Anterior cingulate cortex (tissue), 58 donors: ENCODE data around the gene CNN2.

Source experiments
- DNase-seq, 58 donors: peaks; one replicate each; lab custom pipeline; 2025; lab: John Stamatoyannopoulos, UW

The CNN2 gene

DNA sequence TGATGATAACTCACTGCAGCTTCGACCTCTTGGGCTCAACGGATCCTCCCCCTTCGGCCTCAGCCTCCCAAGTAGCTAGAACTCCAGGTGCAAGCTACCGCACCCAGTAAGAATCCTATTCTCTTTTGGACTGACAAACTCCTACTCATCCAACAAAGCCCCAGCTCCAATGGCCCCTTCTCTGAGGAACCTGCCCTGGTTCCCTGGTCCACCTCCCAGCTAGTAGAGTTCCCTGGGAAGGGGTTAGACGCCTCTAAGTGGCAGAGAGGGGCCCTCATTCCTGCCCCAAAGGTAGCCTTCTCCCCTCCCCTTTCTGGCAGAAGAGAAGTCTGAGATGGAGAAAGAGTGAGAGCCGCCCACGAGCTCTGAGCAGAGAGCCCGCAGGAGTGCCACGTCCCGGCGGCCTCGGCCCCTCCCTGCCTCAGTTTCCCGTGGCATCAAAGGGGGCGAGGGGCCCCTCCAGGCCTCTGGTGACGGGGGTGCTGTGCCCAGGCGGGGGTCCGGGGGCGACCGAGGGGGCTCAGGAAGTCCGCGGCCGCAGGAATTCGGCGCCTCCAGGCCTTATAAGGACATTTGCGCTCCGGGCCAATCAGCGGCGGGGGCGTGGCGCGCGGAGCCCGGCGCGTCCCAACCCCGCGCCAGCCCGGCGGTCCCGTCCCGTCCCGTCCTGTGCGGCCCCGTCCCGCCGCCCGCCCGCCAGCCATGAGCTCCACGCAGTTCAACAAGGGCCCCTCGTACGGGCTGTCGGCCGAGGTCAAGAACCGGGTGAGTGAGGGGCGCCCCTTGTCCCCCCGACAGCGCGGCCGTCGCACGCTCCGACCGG lies at the start of gene CNN2:
CNN2 (plus strand) TSS at position 649 of the 823 bp plus-strand sequence; CDS start at position 703, 54 bp downstream.
- peak in 4 of 58 donors; percentile 13 to 36 (median 24) for DNase-seq

DNA sequence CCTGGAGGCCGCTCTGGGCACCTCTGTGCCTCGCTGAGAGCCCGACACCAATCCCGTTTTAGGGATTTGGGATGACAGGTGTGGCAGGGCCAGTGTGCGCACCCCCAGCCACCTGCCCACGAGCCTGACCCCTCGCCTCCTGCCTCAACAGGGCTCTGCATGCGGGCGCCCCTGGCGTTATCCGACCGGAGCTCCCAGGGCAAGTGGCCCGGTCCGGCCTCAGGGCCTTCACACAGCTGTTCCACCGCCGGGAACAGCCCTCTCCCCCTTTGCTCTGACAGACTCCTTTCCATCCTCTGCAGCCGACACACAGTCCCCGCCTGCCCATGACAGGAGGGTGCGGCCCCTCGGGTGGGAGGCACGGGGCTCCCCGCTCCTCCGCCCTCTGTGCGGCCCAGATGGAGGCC lies 49.3 kb upstream of the CNN2 start:
- DNase-seq: no peak

DNA sequence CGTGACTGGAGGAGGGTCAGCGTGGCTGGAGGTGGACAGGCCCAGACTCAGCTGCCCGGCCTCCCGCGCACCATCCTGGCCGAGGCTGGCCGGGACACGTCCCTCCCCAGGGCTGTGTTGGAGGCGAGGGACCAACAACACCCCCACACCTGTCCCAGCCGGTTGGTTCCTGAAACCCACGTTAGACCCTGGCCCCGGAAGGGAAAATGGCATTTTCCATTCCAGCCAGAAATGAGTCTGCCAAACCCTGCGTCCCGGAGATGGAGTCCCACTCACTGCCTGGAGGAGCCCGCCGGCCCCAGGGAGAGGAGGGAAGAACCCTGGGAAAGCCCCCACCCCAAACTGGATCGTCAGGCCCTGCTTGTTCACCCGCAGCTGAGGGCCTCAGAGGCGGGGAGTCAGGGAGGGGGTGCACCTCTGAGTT lies 47.1 kb upstream of the CNN2 start:
- no peak for DNase-seq

DNA sequence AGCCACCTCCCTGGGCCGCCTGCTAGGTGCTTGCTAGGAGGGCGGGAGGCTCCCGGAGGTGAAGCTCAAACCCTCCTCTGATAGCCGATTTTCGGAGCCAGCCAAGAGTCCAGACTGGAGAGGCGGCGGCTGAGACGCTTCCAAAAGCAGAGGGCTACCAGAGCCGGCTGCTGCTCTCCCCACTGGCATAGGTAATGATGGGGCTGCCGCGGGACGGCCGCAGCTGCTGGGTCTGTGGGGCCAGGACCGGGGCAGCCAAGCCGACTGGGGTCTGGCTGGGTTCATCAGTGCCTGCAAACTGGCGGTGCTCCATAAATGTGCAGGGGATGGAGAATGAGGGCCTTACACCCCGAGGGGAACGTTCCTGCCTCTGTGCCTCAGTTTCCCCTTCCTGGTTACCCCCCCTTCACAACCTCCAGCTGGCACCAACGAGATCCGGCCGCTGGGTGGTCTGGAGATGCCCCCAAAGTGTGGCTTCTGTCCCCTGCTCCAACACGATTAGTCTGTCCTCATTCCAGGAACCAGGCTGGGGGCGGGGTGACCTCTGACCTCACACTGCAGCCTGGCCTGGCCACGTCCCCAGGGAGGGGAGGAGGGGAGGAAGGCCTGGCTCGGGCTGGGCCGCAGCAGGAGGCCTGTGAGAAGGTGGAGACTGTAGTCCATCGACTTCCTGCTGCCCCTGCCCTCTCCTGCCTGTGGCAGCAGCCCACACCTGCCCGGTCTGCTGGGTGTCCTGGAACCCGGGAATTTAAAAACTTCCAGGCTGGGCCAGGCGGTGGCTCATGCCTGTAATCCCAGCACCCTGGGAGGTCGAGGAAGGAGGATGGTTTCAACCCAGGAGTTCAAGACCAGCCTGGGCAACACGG lies 46.0 kb upstream of the CNN2 start:
- no peak for DNase-seq

DNA sequence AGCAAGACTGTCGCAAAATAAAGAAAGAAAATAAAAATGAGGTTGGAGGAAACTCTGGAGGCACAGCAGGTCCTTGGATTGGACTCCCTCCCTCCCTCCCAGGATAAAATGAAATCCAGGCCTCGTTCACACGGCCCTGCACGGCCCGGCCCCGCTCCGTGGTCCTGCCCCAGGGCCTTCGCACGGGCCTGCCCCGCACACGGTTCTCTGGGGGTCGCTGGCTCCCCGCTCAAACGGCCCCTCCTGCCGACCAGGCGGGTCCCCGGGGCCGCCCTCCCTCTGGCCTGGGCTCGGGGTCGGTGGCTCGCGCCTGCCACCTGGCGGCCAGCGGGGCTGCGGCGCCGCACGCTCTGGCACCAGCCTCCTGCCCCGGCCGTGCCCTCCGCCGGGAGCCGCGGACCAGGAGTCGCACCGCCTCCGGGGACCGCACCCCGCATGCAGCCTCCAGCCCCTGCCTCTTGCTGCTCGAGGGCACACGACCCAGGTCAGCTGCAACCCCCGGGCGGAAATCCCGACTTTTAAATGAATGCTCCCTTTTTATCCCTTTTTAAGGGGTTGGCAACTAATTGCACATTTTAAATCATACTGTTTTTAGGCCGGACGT lies 43.7 kb upstream of the CNN2 start:
- DNase-seq: peak in 53 of 58 donors; percentile 3 to 73 (median 49)

DNA sequence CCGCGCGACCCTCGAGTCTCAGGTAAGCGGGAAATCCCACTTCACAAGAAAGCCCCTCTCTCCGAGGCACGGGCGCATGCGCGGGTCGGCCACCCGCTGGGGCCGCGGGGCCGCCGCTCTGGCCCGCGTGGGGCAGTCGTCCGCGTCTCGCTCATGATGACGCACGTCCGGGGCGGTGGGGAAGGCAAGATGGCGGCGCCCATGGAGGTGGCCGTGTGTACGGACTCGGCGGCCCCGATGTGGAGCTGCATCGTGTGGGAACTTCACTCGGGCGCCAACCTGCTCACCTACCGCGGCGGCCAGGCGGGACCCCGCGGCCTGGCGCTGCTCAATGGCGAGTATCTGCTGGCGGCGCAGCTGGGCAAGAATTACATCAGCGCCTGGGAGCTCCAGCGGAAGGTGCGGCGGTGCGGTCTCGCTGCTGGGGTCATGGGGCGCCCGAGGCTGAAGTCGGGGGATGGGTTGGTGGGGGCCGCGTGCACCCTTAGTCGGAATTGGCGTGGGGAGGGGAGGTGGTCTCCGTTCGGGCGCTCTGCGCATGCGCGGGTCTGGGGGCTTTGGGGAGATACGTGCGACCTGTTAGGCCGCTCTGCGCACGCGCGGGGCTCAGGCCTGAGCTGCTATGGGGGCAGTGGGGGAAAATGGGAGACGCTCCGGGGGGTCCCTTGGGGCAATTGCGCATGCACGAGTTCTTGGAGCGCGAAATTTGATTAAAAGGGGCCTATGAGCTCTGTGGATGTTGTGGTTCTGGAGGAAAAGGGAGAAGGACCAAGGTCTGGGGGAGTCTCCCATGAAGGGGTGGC lies 42.0 kb upstream of the CNN2 start, which contains the start of gene WDR18:
WDR18 (plus strand) TSS at position 181 of the 803 bp plus-strand sequence; CDS start at position 190, 9 bp downstream.
- peak; percentile 57 to 96 (median 89) for DNase-seq

DNA sequence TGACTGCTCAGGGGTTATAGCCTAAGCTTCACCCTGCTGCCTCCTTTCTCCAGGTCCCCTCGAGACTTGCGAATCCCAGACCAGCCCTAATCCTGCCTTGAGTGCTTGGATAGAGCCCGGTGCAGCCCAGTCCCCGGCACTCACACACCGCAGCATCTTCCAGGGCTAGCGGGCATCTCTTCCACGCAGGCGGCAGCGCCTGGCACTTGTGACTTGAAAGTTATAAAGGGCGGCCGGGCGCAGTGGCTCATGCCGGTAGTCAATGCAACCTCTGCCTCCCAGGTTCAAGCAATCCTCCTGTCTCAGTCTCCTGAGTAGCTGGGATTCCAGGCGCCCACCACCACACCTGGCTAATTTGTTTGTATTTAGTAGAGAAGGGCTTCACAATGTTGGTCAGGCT lies 40.3 kb upstream of the CNN2 start:
- no peak for DNase-seq

DNA sequence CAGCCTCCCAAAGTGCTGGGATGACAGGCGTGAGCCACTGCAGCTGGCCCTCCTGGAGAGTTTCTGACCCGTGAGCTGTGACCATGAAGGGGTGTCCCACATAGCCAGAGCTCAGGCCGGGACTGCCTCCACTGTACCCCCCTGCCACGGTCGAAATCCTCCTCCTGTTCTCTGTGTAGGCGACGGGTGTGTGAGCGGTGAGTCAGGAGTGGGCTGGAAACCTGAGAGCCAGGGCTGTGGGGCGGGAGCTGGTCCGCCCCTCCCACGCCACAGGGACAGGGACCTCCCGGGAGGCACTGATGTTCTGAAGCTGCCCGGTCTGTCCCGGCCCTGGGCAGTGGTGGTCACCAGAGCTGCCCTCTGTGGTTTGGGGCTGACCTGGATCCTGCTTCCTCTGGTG lies 38.3 kb upstream of the CNN2 start:
- DNase-seq: no peak

DNA sequence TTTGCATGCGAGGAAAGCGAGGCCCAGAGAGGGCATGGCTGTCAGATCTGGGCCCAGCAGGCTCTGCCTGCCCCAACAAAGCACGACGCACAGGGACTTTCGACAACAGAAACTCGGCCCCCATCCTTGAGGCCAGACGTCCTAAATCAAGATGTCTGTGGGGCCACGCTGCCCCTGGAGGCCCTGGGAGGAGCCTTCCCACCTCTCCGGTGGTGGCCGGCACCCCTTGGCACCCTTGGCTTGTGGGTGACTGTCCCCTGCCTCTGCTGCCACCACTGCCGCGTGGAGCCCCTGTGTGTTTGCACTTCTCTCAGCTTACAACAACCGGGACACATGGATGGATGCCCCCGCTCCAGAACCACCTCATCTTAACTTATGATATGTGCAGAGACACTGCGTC lies 37.9 kb upstream of the CNN2 start:
- no peak for DNase-seq

DNA sequence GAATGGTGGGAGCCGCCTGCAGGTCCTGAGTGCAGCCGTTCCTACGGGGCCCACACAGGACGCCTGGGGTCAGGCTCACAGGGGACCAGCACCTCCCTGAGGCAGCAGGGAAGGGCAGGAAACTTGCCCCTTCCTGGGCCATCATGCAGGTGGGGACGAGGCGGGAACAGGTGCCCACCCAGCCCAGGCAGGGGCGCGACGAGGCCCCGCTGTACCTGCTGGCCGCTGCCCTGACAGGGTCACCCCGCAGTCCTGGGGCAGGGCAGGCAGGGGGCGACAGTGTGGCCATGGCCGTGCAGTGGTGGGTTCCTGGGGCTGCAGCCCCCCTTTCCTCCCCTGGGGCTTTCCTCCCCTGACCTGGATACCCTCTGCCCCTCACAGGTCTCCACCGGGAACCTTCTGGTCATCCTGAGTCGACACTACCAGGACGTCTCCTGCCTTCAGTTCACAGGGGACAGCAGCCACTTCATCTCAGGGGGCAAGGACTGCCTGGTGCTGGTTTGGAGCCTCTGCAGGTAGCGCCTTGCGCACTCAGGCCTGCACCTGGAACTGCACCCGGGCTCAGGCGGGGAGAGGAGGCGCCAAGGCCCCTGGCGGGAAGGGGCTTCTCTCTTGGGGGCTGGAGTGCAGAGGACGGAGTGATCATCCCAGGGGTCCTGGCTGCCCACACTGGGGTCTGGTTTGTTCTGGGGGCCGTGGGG lies 36.9 kb upstream of the CNN2 start:
- no peak for DNase-seq

DNA sequence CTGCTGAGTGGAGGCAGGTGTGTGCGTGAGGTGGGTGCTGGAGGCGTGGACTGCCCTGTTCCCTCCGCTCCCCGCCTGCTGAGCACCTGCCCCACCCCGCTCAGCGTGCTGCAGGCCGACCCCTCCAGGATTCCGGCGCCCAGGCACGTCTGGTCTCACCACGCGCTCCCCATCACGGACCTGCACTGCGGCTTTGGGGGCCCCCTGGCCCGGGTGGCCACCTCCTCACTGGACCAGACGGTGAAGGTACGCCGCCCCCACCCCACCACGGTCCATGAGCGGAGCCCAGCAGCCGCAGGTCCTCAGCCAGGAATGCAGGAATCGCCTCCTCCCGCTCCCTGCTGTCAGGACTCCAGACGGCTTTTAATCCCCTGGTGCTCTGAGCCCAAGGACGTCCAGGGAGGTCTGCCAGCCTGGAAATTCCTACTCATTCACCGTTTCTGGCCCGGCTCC lies 36.3 kb upstream of the CNN2 start:
- DNase-seq: no peak

DNA sequence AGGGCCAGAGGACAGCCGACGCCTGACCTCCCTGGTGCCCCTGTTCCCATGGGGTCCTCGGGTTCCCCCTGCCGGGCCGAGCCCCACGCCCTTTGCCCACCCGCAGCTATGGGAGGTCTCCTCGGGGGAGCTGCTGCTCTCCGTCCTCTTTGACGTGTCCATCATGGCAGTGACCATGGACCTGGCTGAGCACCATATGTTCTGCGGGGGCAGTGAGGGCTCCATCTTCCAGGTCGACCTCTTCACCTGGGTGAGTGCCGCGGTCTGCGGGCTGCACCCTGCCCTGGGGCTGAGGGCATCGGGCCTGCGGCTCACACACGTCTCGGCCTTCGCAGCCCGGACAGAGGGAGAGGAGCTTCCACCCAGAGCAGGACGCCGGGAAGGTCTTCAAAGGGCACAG lies 35.7 kb upstream of the CNN2 start:
- no peak for DNase-seq

DNA sequence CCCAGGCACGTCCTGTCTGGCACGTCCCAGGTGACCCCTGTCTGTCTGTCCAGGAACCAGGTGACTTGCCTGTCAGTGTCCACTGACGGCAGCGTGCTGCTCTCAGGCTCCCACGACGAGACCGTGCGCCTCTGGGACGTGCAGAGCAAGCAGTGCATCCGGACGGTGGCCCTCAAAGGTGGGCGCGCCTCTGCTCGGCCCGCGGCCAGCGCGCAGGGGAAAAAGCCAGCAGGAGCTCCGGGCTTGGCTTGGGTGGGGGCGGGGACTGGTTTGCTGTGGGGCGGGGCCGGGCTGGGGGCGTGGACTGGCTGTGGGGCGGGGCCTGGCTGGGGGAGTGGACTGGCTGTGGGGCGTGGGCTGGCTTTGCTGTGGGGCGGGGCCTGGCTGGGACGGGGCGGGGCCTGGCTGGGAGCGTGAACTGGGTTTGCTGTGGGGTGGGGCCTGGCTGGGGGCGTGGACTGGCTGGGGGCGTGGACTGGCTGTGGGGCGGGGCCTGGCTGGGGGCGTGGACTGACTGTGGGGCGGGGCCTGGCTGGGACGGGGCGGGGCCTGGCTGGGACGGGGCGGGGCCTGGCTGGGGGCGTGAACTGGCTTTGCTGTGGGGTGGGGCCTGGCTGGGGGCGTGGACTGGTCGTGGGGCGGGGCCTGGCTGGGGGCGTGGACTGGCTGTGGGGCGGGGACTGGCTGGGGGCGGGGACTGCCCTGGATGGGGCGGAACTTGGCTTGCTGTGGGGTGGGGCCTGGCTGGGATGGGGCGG lies 35.1 kb upstream of the CNN2 start:
- DNase-seq: peak in 2 of 58 donors; percentile 52 to 66

DNA sequence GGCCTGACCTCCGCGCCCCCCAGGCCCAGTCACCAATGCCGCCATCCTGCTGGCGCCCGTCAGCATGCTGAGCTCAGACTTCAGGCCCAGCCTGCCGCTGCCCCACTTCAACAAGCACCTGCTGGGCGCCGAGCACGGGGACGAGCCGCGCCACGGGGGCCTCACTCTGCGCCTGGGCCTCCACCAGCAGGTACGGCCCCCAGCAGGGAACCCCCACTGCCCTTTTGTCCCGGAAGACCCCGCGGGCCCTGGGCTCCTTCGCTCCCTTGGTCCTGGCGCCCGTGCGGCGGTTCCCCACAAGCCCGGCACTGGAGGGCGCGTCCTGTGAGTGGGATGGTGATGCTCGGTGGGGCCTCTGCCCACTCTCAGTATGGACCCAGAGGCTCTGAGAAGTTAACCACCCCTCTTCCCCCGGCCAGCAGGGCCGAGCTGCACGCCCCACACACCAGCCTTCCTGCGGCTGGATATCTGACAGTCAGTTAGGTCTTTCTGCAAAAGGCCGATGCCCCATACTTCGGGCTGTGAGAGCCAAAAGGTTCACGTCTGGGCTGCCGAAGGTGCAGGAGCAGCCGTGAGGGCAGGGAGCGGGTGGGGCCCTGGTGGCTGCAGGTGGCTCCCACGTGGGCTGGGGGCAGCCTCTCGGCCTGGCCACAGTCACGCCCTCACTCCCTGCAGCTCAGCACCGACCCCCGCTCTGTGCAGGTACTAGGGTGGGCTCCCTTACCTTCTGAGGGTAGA lies 34.3 kb upstream of the CNN2 start:
- DNase-seq: no peak

DNA sequence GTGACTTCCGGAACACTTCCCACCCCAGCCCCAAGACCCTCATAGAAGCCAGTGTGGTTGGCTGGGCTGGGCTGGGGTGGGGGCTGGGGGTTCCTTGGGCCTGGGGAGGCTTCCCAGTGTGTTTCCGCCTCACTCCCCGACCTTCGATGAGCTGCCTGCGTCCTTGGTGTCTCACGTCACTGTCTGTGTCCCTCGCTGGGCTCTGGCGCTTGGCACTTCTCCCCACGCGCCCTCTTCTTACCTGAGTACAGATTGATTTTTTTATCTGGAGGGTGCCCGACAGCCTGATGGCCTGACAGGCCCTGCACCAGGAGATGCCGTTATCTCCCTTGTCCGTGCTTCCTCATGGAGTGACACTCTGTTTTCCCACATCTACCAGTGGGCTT lies 33.7 kb upstream of the CNN2 start:
- DNase-seq: no peak

DNA sequence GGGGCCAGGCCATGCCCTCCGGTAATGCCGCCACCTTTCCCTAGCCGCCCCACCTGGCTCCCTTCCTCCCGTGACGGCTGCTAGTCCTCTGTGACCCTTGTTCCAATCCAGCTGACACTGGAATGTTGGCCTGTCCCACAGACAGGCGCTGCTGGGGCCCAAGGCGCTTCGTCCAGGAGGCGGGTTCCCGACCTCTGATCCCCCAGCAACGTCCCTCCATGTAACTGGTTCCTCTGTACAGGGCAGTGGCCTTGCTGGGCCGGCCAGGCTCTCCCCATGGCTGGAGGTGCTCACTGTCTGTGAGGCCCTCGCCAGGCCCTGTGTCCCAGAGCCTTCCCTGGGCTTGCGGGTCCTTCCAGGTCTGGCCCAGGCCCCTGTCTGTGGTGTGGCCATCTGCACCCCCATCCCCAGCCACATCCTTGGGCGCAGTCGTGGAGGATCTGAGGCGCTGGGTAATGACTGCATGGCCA lies 33.0 kb upstream of the CNN2 start:
- no peak for DNase-seq

DNA sequence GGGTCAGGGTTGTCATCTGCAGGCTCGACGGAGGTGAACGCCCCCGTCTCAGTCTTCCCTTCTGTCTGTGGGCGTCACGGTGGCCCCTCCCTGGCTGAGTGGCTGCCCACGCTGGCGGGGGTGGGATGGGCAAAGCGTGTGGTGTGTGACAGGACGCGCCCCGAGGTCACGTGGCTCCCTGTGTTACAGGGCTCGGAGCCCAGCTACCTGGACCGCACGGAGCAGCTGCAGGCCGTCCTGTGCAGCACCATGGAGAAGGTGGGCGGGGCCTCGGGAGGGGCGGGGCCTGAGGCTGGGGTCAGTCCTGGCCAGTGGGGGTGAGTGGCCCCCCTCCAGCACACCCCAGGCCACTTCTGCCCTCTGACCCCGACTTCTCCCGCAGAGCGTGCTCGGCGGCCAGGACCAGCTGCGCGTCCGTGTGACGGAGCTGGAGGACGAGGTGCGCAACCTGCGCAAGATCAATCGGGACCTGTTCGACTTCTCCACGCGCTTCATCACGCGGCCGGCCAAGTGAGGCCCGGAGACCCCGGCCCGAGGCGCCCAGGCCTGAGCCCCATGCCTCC lies 32.5 kb upstream of the CNN2 start:
- DNase-seq: no peak
